GM18511 (cell line): ENCODE data around the gene BUD13.

Experiments
- ATAC-seq: cut with Tn5 transposase; IDR thresholded peaks from one replicate; pipeline ENCODE4 v1.9.1; 2021; ENCODE audit warnings: mild to moderate bottlenecking, moderate library complexity; ENCODE audit not compliant: unreplicated experiment

Gene BUD13

DNA sequence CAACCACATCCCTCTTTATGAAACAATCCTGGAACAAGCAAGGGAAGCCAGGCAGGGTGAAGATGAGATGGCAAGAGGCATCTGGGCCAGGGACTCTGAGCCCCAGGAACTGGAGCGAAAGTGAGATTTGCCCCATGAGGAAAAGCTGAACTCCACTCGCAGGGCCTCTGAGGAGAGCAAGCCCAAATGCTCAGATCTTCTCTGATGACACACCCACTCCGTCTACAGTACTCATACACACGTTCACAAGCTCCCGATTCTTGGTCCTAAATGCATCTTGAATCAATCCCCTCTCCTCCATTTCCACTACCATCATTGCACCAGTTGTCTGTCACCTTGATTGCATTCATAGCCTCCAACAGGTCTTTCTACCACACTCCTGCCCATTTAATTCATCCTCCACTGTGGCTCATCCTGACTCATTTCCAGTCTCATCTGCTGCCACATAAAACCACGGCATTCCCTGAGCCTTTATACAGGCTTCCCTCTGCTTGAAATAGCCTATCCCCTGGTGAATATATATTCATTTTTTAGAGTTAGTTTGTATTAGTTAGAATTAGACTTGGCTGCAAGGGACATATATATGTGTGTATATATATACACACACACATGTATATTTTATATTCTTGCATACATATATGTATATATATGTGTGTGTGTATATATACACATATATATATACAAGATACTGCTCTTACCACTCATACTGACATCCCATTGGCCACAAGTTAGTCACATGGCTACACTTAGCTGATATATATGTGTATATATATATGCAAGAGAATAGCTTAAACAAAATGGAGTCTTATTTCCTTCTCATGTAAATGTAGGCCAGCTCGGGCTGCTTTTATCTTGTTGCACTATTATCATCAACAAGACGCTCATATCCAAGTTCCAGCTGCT lies 20.3 kb upstream of the BUD13 start:
- no peak for ATAC-seq

GRCh38 chr11:116792144-116792868 lies 19.5 kb upstream of the BUD13 start:
- no peak for ATAC-seq

GRCh38 chr11:116791813-116792143 lies 19.0 kb upstream of the BUD13 start, which contains the start of gene APOA5:
Gene APOA5 (minus strand): TSS chr11:116791879. CDS start chr11:116791860, 19 bp downstream.
- no peak for ATAC-seq

- ATAC-seq = peak; percentile 38
These were observed 18.4 kb upstream of the BUD13 start for GRCh38 chr11:116791002-116791812.

- ATAC-seq = no peak
These were observed 17.6 kb upstream of the BUD13 start for GRCh38 chr11:116790167-116791001.

DNA sequence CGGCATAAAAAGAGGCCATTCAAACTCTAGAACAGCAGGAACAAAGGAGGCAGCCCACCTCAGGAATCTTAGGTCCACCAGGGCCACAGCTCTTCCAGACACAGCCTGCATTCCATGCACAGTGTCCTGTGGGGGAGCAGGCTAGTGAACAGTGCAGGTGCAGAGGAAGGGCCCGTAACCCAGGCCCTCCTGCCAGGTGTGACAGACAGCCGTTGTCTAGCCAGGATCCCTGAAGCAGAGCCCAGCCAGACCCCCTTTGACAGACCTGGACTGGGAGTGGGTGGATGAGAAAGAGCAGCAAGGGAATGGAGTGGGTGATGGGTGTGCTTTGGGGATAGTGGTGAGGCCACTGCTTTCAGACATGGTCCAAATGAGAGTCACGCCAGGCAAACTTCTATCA lies 16.2 kb upstream of the BUD13 start:
- ATAC-seq = no peak

- no peak for ATAC-seq
These were observed 15.7 kb upstream of the BUD13 start for GRCh38 chr11:116788534-116788933.

GRCh38 chr11:116787786-116788486 lies 15.1 kb upstream of the BUD13 start, which contains the start of gene ZPR1:
Gene ZPR1 (minus strand): TSS chr11:116788023. CDS start chr11:116787990, 33 bp downstream.
- ATAC-seq = peak; percentile 94

- peak; percentile 15 for ATAC-seq
These were observed 14.6 kb upstream of the BUD13 start for GRCh38 chr11:116787436-116787785.

DNA sequence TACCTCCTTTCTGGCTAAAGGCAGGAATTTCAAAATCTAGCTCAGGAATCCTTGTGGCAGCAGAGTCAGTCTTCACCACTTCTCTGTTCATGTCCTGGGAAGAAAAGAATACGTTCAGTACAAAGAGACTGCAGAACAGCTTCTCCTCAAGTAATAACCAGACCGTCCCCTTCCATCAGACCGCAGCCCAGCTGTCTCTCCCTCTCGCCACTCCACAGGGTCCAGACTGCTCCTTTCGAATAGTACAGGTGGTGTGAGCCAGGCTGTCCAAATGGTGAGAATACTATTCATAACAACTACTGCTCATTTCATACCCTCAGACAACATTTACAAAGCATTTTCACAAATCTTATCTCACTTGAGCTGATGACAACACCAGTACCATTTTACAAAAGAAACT lies 14.2 kb upstream of the BUD13 start:
- ATAC-seq = no peak

- no peak for ATAC-seq
These were observed 13.5 kb upstream of the BUD13 start for GRCh38 chr11:116786326-116786725.

DNA sequence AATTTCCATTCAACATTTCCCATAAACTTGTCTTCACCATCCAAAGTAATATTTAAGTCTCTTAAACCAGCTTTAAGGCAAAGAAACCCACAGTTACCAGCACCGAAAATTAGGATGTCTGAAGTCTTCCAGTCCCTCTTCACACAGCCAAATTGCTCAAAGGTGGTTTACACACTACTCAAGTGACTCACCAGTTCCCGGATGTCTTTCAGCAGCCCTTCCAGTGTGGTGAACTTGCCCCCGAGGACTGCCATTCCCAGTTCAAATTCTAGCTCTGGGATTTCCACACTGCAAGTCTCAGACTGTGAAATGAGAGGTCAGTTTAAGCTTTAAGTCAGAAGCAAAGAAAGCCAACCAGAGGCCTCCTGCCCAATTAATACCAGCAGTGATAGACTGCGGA lies 9.9 kb upstream of the BUD13 start:
- no peak for ATAC-seq

DNA sequence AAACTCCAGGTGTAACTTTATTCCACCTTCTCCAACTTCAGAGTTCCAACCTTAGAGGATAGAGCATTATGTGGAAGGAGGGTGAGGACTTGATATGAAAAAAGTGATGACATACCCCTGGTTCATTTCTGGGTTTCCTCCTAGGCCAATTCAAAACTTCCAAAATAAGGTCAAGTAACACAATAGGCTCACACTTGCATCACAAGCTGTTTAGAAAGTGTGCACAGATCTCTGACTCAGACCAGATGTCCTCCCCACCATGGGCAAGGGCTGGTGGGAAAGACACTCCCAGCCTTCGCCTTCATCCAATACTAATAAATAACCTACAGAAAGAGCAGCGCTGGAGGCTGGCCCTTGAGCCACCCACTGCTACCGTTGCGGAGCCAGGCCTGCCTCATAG lies 5.8 kb upstream of the BUD13 start:
- ATAC-seq = no peak

DNA sequence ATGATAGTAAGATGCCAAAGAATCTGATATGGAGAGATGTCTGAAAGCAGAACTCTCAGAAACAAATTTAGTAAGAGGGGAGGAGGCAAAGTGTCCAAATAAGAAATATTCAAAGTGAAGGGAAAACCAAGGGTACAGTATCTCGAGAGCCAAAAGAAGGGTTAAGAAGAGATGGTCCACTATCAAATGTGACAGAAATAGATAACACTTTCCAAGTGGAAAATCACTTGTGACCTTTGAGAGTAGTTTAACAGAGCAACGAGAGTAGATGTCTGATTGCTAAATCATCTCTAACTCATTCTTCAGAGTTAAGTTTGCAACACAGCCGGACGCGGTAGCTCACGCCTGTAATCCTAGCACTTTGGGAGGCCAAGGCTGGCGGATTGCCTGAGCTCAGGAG lies 4.3 kb upstream of the BUD13 start:
- ATAC-seq = no peak

DNA sequence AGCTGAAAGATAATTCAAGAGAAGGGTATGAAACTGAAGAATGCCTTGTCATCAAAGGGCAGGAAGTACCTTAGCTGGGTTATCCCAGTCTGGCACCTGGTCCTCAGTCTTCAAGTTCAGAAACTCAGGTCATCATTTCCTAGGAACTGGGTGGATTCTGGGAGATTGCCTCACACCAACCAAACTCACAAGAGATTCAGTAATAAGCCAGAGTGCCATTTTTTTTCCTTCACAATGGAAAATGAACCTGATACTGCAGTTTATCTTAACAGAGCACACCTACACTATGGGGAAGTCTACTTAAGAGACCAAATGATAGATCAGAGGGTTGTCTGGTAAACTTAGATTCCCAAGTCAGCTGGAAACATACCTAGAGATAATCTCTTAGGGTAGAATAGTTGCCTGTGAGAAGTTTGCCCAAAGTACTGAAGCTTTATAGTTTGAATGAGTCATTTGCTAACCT lies 3.8 kb upstream of the BUD13 start:
- no peak for ATAC-seq

DNA sequence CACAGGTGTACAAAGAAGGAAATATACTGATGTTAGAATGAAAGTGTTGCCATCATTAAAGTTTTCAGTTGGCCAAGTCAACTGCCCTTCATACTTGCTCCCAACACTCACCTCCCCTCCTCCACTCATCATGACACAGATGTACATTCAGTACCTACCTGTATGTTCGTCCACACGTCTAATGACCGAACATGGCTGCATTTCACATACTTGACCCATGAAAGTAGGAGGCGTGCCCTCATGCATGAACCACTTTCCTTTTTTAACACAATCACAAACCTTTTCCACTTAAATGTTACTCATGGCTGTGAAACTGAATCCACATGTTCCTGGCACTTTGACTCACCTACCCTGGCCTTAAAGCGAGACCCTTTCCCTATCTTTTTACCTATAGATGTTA lies 3.2 kb upstream of the BUD13 start:
- no peak for ATAC-seq

DNA sequence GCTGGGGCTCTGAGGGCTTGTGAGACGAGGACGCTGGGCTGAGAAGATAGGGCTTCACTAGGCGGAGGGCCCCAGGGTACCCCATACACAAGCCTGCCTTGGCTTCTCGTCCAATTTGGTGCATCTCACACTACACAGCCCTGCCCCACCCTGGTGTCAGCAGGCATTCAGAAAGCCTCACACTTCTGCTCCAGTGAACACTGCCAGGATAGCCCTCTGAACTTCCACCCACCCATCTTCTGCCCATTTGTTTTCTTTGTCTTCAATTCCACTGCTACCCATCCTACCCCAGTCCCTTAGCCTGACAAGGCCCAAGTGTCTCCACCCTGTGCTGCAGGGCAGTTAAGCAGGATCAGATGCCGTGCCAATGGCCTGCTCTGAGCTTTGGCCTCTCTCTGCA lies 1.9 kb upstream of the BUD13 start:
- no peak for ATAC-seq

DNA sequence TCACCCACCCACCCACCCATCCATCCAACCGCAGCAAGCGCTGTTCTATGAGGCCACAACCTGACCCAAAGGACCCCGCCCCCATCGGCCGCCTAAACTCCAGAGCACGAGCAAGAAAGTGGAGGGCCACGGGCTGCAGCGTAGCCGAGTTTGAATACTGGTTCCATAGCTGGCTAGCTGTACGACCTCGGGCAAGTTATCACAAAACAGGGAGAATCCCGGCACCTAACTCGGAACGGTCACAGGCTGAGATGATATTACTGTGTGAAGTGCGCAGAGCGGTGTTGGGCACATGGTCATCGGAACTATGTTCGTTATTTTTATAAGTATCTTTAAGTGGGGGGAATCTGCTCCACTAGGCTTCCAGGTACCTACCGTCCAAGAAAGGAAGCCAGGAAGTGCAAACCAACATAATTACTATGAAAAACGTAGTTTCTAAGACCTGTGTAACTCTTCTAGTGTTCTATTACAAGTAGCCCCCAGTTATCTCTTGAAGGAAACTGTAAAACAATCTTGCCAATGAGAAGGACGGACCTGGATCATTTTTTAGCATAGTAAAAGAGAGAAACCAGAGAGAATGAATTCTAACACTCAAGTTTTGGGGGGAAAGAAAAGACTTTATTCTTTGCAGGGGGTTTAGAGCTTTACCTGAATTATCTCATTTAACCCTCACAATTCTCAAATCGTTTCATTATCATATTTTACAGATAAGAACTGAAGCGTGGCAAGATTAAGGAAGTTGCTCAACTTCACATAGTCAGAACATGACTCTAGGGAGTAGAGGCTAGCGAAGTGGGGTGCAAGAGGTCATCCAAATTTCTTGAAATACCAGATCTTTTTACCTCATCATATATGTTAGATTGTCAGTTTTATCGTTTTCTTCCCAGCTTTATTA lies 663 bp upstream of the BUD13 start:
- ATAC-seq = peak; percentile 51

GRCh38 chr11:116771935-116772334 lies 852 bp downstream of the BUD13 start:
- no peak for ATAC-seq
